ENCODE data around the gene TMEM130. TPM values are rescaled to one million over a fixed set of nuclear protein-coding genes. Genes with fewer than 3 reads are reported as not detected.

TMEM130 gene
- total and polyA plus RNA-seq, 4 donors, result 0.34 to 1.5 (median 0.60) TPM

GRCh38 chr7:98837630-98837972 lies 32.2 kb downstream of the TMEM130 start:
- peaks cover 0 to 5% (median 0%) of the 10 kb centered on the region in 3 donors for H3K27me3 ChIP-seq (ENCODE audit: control insufficient read depth in 3 of 3, insufficient read depth in 3 of 3, low read length in 2 of 3)
- H3K36me3 ChIP-seq (ENCODE audit: control insufficient read depth in 4 of 4, insufficient read depth in 4 of 4, low read length in 4 of 4), result no peaks in the 10 kb centered on the region
- 70 to 72% methylated on average over 5 of the region's 5 CpGs for WGBS, 2 donors
- DNase-seq (no peak), ATAC-seq (ENCODE audit: insufficient read depth, low FRiP score) (no peak)
- no peaks in the 10 kb centered on the region for H3K9me3 ChIP-seq (ENCODE audit: control insufficient read depth in 4 of 4, insufficient read depth in 3 of 4, low read length in 3 of 4)
- H3K9ac ChIP-seq (ENCODE audit: insufficient read depth in 1 of 2, low read length in 2 of 2), result no peak overlapping the region
- H3K4me3 ChIP-seq, result no peak overlapping the region
- no peaks in the 10 kb centered on the region for H3K4me1 ChIP-seq (ENCODE audit: control insufficient read depth in 5 of 5, insufficient read depth in 5 of 5, low read length in 5 of 5)
- TF ChIP-seq CTCF (IDR thresholded peaks at IDR 0.05; ENCODE audit: control extremely low read depth, extremely low read depth), result no peak
- no peak overlapping the region for H3K27ac ChIP-seq (ENCODE audit: low read depth in 1 of 2, low read length in 1 of 2)

- Histone ChIP-seq H3K4me1 (ENCODE audit: control insufficient read depth in 5 of 5, insufficient read depth in 5 of 5, low read length in 5 of 5) (no peaks in the 10 kb centered on the region), H3K36me3 (ENCODE audit: control insufficient read depth in 4 of 4, insufficient read depth in 4 of 4, low read length in 4 of 4) (no peaks in the 10 kb centered on the region), H3K27me3 (ENCODE audit: control insufficient read depth in 3 of 3, insufficient read depth in 3 of 3, low read length in 2 of 3) (peaks cover 0 to 5% (median 0%) of the 10 kb centered on the region in 3 donors), H3K9ac (ENCODE audit: insufficient read depth in 1 of 2, low read length in 2 of 2) (no peak overlapping the region), H3K27ac (ENCODE audit: low read depth in 1 of 2, low read length in 1 of 2) (no peak overlapping the region), H3K4me3 (no peak overlapping the region), H3K9me3 (ENCODE audit: control insufficient read depth in 4 of 4, insufficient read depth in 3 of 4, low read length in 3 of 4) (no peaks in the 10 kb centered on the region)
- TF ChIP-seq CTCF (IDR thresholded peaks at IDR 0.05; ENCODE audit: control extremely low read depth, extremely low read depth), result no peak
- ATAC-seq (ENCODE audit: insufficient read depth, low FRiP score) (no peak), DNase-seq (peak; percentile 11 to 20 (median 11))
- 16 to 23% methylated on average over 10 of the region's 10 CpGs for WGBS, 2 donors
Measured at GRCh38 chr7:98836811-98837629, 32.8 kb downstream of the TMEM130 start.

- no peak overlapping the region for H3K27ac ChIP-seq (ENCODE audit: low read depth in 1 of 2, low read length in 1 of 2)
- no peaks in the 10 kb centered on the region for H3K36me3 ChIP-seq (ENCODE audit: control insufficient read depth in 4 of 4, insufficient read depth in 4 of 4, low read length in 4 of 4)
- H3K27me3 ChIP-seq (ENCODE audit: control insufficient read depth in 3 of 3, insufficient read depth in 3 of 3, low read length in 2 of 3), result peaks cover 0 to 5% (median 0%) of the 10 kb centered on the region in 3 donors
- ATAC-seq (ENCODE audit: insufficient read depth, low FRiP score) (no peak), DNase-seq (no peak)
- no peaks in the 10 kb centered on the region for H3K4me1 ChIP-seq (ENCODE audit: control insufficient read depth in 5 of 5, insufficient read depth in 5 of 5, low read length in 5 of 5)
- WGBS, 2 donors, result 66 to 77% methylated on average over 8 of the region's 8 CpGs
- no peak for TF ChIP-seq CTCF (IDR thresholded peaks at IDR 0.05; ENCODE audit: control extremely low read depth, extremely low read depth)
- H3K9me3 ChIP-seq (ENCODE audit: control insufficient read depth in 4 of 4, insufficient read depth in 3 of 4, low read length in 3 of 4), result no peaks in the 10 kb centered on the region
- H3K9ac ChIP-seq (ENCODE audit: insufficient read depth in 1 of 2, low read length in 2 of 2), result no peak overlapping the region
- H3K4me3 ChIP-seq, result no peak overlapping the region
Measured at GRCh38 chr7:98834949-98835348, 34.9 kb downstream of the TMEM130 start.
